SJSA1 (cell line): ENCODE data around the gene ADIRF. TPM values are rescaled to one million over a fixed set of nuclear protein-coding genes. Genes with fewer than 3 reads are reported as not detected.

Source experiments
- total RNA-seq: library from RNA; depleted of rRNA; stranded (reverse); fragments of >200 nt; shearing (Covaris generic); gene quantifications from 2 replicates; pipeline ENCODE4 v1.2.3, GENCODE V29; 2014; rRNA removed

ADIRF gene
- total RNA-seq, 1 experiment from 2014 or later = not detected

Other genes with a start within 250 kb of the ADIRF start
- gene BMPR1A, start 211.9 kb upstream of the ADIRF start, total RNA-seq = 35.3 and 53.4 TPM in 2 replicates
- gene MMRN2, start 10.9 kb upstream of the ADIRF start, total RNA-seq = 1.5 TPM in 1 of 2 replicates, not detected in the other
- 0.74 TPM in 1 of 2 replicates, not detected in the other for gene SNCG, start 9.9 kb upstream of the ADIRF start, total RNA-seq
- gene FAM25A, start 51.8 kb downstream of the ADIRF start, total RNA-seq = not detected in 2 replicates
- 176 and 177 TPM in 2 replicates for gene GLUD1, start 126.4 kb downstream of the ADIRF start, total RNA-seq
- 40.3 and 46.2 TPM in 2 replicates for gene SHLD2, start 126.7 kb downstream of the ADIRF start, total RNA-seq